ENCODE results near the gene ADAMTS2. TPM values are rescaled to one million over a fixed set of nuclear protein-coding genes. Genes with fewer than 3 reads are reported as not detected.

Gene ADAMTS2
- total RNA-seq, 3 donors from 2014 or later (not counting 1 experiment from before 2014, with no cell fraction given): 0.28 TPM; not detected in 2

- no peak overlapping the region for H3K27ac Mint-ChIP-seq
- Histone ChIP-seq H3K4me3 (ENCODE audit: low read length) (no peak overlapping the region), H3K36me3 (ENCODE audit: control insufficient read depth, insufficient read depth, low read length) (no peaks in the 10 kb centered on the region), H3K9me3 (ENCODE audit: control insufficient read depth, insufficient read depth, low read length) (peaks cover 44% of the 10 kb centered on the region), H3K27ac (ENCODE audit: low read length) (no peak overlapping the region), H3K27me3 (ENCODE audit: control insufficient read depth, insufficient read depth, low read length) (no peaks in the 10 kb centered on the region), H3K4me1 (ENCODE audit: control insufficient read depth, insufficient read depth, low read length) (no peaks in the 10 kb centered on the region)
- WGBS (ENCODE audit: insufficient coverage): 85% methylated on average over 8 of the region's 9 CpGs
- H3K9me3 Mint-ChIP-seq: peaks cover 12 to 18% of the 10 kb centered on the region in 2 donors
- DNase-seq: no peak
- no peak for TF ChIP-seq CTCF (IDR thresholded peaks at IDR 0.05)
- H3K4me3 Mint-ChIP-seq: no peak overlapping the region
- no peaks in the 10 kb centered on the region for H3K4me1 Mint-ChIP-seq
- no peaks in the 10 kb centered on the region for H3K36me3 Mint-ChIP-seq
- ATAC-seq: no peak
- intact Hi-C loops (cut with micrococcal nuclease): no loop called here
- no peaks in the 10 kb centered on the region for H3K27me3 Mint-ChIP-seq (ENCODE audit: low read depth in 2 of 2)
Measured at GRCh38 chr5:179115845-179116524, 229.3 kb downstream of the ADAMTS2 start.

DNA sequence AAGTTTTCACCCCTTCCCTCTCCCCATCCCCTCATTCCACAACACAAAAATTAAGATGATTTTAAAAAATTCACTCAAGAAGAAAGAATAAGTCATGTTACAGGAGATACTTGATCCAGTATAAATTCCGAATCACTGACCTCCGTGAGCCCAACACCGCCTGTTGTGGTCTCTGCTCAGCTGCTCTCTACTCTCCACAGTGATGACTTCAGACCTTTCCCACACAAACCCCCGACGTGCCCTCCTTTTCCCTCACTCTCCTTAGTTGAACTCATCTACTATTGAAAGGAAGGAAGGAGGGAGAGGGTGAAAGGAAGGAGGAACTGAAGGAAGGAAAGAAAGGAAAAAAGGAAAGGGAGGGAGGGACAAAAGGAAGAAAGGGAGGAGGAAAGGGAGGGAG lies 230.0 kb downstream of the ADAMTS2 start:
- intact Hi-C loops (cut with micrococcal nuclease): no loop called here
- no peak overlapping the region for H3K27ac Mint-ChIP-seq
- H3K4me3 Mint-ChIP-seq: no peak overlapping the region
- Histone ChIP-seq H3K9me3 (ENCODE audit: control insufficient read depth, insufficient read depth, low read length) (peaks cover 40% of the 10 kb centered on the region), H3K27me3 (ENCODE audit: control insufficient read depth, insufficient read depth, low read length) (no peaks in the 10 kb centered on the region), H3K4me1 (ENCODE audit: control insufficient read depth, insufficient read depth, low read length) (no peaks in the 10 kb centered on the region), H3K4me3 (ENCODE audit: low read length) (no peak overlapping the region), H3K36me3 (ENCODE audit: control insufficient read depth, insufficient read depth, low read length) (no peaks in the 10 kb centered on the region), H3K27ac (ENCODE audit: low read length) (no peak overlapping the region)
- 97% methylated on average over 3 of the region's 5 CpGs for WGBS (ENCODE audit: insufficient coverage)
- no peaks in the 10 kb centered on the region for H3K27me3 Mint-ChIP-seq (ENCODE audit: low read depth in 2 of 2)
- ATAC-seq (no peak), DNase-seq (no peak)
- H3K36me3 Mint-ChIP-seq: no peaks in the 10 kb centered on the region
- no peak for TF ChIP-seq CTCF (IDR thresholded peaks at IDR 0.05)
- peaks cover 13 to 18% of the 10 kb centered on the region in 2 donors for H3K9me3 Mint-ChIP-seq
- H3K4me1 Mint-ChIP-seq: no peaks in the 10 kb centered on the region

- H3K9me3 ChIP-seq (ENCODE audit: control insufficient read depth, insufficient read depth, low read length): peaks cover 39% of the 10 kb centered on the region
- H3K27me3 ChIP-seq (ENCODE audit: control insufficient read depth, insufficient read depth, low read length): no peaks in the 10 kb centered on the region
- no peak overlapping the region for H3K4me3 ChIP-seq (ENCODE audit: low read length)
- Mint-ChIP-seq H3K4me3 (no peak overlapping the region), H3K9me3 (peaks cover 11 to 16% of the 10 kb centered on the region in 2 donors), H3K27ac (no peak overlapping the region), H3K4me1 (no peaks in the 10 kb centered on the region), H3K36me3 (no peaks in the 10 kb centered on the region), H3K27me3 (ENCODE audit: low read depth in 2 of 2) (no peaks in the 10 kb centered on the region)
- intact Hi-C loops (cut with micrococcal nuclease): no loop called here
- ATAC-seq (no peak), DNase-seq (no peak)
- no peak for TF ChIP-seq CTCF (IDR thresholded peaks at IDR 0.05)
- no peak overlapping the region for H3K27ac ChIP-seq (ENCODE audit: low read length)
- no peaks in the 10 kb centered on the region for H3K4me1 ChIP-seq (ENCODE audit: control insufficient read depth, insufficient read depth, low read length)
- 93% methylated on average over 7 of the region's 7 CpGs for whole genome bisulfite sequencing (ENCODE audit: insufficient coverage)
- no peaks in the 10 kb centered on the region for H3K36me3 ChIP-seq (ENCODE audit: control insufficient read depth, insufficient read depth, low read length)
Measured at GRCh38 chr5:179114756-179115155, 230.5 kb downstream of the ADAMTS2 start.

All from natural killer cell (primary cell).